ENCODE data around the gene TASOR2.

The TASOR2 gene

DNA sequence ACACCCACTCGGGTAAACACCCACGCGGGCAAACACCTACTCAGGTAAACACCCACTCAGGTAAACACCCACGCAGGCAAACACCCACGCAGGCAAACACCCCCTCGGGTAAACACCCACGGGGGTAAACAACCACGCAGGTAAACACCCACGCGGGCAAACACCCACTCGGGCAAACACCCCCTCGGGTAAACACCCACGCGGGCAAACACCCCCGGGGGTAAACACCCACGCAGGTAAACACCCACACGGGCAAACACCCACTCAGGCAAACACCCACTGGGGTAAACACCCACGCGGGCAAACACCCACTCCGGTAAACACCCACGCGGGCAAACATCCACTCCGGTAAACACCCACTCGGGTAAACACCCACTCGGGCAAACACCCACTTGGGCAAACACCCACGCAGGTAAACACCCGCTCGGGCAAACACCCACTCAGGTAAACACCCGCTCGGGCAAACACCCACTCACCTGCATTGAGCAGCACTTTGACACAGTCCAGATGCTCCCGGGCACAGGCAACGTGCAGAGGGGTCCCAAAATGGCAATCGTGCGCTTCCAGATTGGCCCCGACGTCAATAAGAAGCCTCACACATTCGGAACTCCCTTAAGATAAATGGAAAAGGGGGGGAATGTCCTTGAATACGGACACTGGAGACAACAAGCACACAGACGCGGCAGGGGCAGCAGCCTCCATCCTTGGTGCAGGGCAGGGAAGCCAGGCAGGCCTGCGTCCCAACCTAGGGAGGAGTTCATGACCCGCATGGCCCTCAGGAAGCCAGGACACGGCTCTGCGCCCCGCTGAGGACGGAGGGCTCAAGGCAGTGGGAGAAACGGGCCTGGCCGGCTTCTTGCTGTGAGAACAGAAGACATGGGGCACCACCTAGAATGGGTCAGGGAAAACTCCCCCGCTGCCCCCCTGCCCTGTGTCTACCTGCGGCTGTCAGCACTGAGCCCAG is 35.9 kb upstream of the TASOR2 start:
- DNase-seq (ENCODE audit: low spot score in 2 of 2) (no peak), ATAC-seq (ENCODE audit: low read depth) (peak; percentile 33)
- H3K4me3 Mint-ChIP-seq: no peak overlapping the region
- peaks cover 10% of the 10 kb centered on the region for H3K27me3 Mint-ChIP-seq
- H3K9me3 Mint-ChIP-seq: no peaks in the 10 kb centered on the region
- H3K27ac Mint-ChIP-seq: no peak overlapping the region
- peaks cover 9% of the 10 kb centered on the region for H3K4me1 Mint-ChIP-seq
- peaks cover 5% of the 10 kb centered on the region for H3K36me3 Mint-ChIP-seq

DNA sequence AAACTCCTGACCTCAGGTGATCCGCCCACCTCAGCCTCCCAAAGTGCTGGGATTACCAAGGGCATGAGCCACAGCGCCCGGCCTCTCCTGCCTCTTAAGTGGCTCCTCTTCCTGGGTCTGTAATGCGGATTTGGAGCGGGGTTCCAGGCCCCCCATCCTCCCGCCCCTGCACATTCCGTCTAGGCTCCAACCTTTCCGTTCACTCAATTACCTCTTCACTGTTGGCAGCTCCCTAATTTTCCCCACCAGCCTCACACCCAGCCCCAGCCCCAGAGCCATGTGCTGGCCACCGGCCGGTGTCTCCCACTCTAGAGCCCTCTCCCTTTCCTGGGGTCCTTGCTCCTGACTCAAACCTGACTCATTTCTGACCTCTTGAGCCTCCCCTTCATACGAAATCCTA is 34.9 kb upstream of the TASOR2 start:
- DNase-seq (ENCODE audit: low spot score in 2 of 2): no peak
- no peaks in the 10 kb centered on the region for H3K9me3 Mint-ChIP-seq
- no peak overlapping the region for H3K4me3 Mint-ChIP-seq
- ATAC-seq (ENCODE audit: low read depth): no peak
- no peak overlapping the region for H3K27ac Mint-ChIP-seq
- peaks cover 11% of the 10 kb centered on the region for H3K4me1 Mint-ChIP-seq
- peaks cover 5% of the 10 kb centered on the region for H3K36me3 Mint-ChIP-seq
- H3K27me3 Mint-ChIP-seq: peaks cover 12% of the 10 kb centered on the region

DNA sequence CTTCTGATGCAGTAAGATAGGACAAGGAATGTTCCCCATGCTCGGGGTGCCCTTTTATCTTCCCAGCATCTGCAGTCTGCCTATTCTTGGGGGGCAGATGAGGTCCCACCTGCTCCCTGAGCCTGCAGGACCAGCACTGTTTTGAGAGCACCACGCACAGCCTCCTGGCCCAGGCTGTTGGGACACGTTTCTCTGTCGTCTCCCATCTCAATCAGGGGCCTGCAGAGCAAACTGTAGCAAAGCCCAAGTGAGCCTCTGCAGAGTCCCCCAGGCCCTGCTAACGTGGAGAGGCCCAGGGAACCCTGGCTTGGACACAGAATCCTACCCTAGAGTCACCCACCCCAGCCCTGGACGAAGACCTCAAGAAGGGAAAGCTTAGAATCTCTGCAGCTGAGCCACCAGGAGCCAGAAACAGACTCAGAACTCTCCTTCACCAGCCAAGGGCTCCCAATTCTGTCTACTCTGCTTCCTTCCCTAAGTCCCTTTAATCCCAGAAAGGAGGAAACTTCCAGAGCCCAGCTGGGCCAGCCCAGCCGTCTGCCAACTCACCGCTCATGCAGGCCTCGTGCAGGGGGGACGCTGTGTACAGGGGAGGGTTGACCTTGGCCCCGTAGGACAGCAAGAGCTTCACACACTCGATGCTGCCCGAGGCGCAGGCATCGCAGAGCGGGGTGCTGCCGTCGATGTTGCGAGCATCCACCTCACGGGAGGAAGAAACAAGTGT is 33.8 kb upstream of the TASOR2 start:
- Mint-ChIP-seq H3K36me3 (peaks cover 5% of the 10 kb centered on the region), H3K27ac (no peak overlapping the region), H3K9me3 (no peaks in the 10 kb centered on the region), H3K4me3 (no peak overlapping the region), H3K4me1 (peaks cover 10% of the 10 kb centered on the region), H3K27me3 (peaks cover 16% of the 10 kb centered on the region)
- ATAC-seq (ENCODE audit: low read depth) (no peak), DNase-seq (ENCODE audit: low spot score in 2 of 2) (no peak)

DNA sequence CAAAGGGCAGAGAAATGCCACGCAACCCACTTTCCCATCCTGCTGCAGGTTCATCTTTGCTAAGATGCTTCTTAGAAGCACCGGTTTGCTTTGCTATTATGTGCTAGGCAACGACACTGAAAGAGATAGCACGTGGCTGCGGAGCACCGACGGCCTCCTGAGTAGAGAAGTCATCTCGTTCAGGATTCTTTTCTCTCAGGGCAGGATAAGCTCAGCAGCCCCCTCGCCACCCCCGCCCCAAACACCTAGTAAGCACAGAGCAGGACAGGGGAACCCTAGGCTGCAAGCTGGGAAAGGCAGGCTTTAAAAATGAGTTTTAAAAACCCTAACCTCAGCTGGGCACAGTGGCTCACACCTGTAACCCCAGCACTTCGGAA is 33.3 kb upstream of the TASOR2 start:
- H3K27ac Mint-ChIP-seq: no peak overlapping the region
- ATAC-seq (ENCODE audit: low read depth) (no peak), DNase-seq (ENCODE audit: low spot score in 2 of 2) (no peak)
- H3K36me3 Mint-ChIP-seq: peaks cover 5% of the 10 kb centered on the region
- H3K4me3 Mint-ChIP-seq: no peak overlapping the region
- H3K9me3 Mint-ChIP-seq: no peaks in the 10 kb centered on the region
- H3K4me1 Mint-ChIP-seq: peaks cover 9% of the 10 kb centered on the region
- peaks cover 16% of the 10 kb centered on the region for H3K27me3 Mint-ChIP-seq

DNA sequence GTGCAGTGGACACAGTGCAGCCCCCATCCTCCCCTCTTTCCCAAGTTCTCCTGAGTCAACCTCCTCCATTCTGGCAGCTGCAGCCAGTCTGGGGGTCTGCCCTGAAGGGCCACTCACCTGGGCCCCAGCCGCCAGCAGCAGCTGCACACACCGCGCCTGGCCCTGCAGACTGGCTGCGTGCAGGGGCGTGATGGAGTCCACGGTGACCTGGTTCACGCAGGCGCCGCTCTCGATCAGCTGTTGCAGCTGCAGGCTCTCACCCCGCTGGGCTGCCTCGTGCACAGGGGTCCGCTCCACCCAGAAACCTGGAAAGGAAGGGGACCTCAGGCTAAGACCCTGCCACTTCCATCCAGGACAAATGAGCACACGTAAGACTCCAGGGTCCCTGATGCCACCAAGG is 31.9 kb upstream of the TASOR2 start:
- DNase-seq (ENCODE audit: low spot score in 2 of 2) (no peak), ATAC-seq (ENCODE audit: low read depth) (no peak)
- Mint-ChIP-seq H3K4me1 (peaks cover 17% of the 10 kb centered on the region), H3K4me3 (no peak overlapping the region), H3K27ac (no peak overlapping the region), H3K27me3 (peaks cover 23% of the 10 kb centered on the region), H3K9me3 (no peaks in the 10 kb centered on the region), H3K36me3 (peaks cover 5% of the 10 kb centered on the region)

DNA sequence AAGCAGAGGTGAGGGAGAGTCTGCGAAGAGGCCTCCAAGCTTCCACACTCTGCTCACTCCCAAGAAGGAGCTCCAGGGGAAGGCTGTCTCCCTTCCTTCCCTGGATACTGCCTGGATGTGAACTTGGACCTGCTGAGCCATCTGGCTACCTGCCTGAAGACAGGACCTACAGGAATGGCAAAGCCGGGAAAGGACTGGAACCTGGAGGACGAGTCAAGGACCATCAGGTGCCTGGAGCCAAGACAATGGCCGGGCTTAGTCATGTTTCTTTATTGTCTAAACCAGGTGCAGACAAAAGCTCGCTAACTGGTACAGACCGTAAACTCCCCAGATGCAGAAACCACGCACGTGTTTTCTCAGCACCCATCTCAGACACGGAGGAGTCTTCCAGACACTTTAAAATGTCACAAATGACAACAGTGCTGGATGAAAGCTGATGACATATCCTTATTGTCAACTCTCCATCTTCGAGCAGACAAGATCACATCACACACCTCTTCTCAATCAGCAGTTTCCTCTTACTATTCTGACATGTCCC is 30.4 kb upstream of the TASOR2 start:
- Mint-ChIP-seq H3K27me3 (peaks cover 28% of the 10 kb centered on the region), H3K4me1 (peaks cover 18% of the 10 kb centered on the region), H3K27ac (no peak overlapping the region), H3K9me3 (no peaks in the 10 kb centered on the region), H3K4me3 (no peak overlapping the region), H3K36me3 (peaks cover 5% of the 10 kb centered on the region)
- DNase-seq (ENCODE audit: low spot score in 2 of 2) (no peak), ATAC-seq (ENCODE audit: low read depth) (no peak)

DNA sequence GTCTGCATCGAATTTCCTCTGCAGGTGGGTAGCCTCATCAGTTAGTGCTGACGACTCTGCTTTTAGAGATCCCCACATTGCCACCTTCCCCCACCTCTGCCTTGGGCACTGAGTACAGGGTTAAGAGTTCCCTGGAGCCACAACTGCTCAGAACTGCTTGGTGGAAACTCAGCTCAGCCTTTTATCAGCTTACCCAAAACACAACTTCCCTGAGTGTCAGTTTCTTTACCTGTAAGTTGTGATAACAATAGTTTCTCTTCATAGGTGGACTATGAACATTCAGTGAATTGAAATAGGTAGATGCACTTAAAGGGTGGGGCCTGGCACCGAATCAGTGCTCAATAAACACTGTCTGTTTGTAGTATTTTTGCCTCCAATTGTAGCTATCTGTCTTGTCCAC is 29.5 kb upstream of the TASOR2 start:
- peaks cover 26% of the 10 kb centered on the region for H3K4me1 Mint-ChIP-seq
- H3K27me3 Mint-ChIP-seq: peaks cover 25% of the 10 kb centered on the region
- DNase-seq (ENCODE audit: low spot score in 2 of 2): no peak

DNA sequence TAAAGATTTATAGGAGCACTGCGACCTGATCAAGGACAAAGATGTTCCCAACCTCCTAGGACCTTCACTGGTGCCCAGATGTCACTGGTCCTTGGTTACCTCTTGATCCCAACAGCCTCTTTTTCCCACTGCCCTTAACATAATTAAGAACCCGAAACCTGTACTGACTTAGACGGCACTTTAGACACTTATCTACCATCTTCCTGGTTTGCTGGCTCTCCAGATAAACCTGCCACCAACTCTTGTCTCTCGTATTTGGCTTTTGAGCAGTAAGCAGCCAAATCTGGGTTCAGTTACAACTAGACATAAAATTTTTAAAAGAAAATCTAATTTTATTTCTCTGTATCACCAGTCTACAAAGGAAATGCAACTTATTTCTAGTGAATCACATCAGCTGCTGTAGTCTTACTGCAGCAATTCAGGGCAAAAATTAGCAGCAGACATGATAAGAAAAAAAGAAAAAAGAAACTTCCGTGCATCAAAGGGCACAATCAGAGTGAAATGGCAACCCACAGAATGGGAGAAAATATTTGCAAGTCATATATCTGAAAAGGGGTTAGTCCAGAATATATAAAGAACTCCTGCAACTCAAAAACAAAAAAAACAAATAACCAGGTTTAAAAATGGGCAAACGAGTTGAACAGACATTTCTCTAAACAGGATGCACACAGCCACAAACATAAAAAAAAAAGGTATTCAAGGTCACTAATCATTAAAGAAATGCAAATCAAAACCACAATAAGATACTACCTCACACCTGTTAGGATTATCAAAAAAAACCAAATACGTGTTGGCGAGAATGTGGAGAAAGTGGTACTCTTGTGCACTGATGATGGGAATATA is 27.7 kb upstream of the TASOR2 start:
- Mint-ChIP-seq H3K4me1 (peaks cover 30% of the 10 kb centered on the region), H3K27ac (no peak overlapping the region), H3K4me3 (no peak overlapping the region), H3K36me3 (no peaks in the 10 kb centered on the region), H3K27me3 (peaks cover 26% of the 10 kb centered on the region), H3K9me3 (no peaks in the 10 kb centered on the region)
- DNase-seq (ENCODE audit: low spot score in 2 of 2) (no peak), ATAC-seq (ENCODE audit: low read depth) (peak; percentile 36)

More for the DNA sequence above, 29.5 kb upstream of the TASOR2 start:
- Mint-ChIP-seq H3K9me3 (no peaks in the 10 kb centered on the region), H3K4me3 (no peak overlapping the region), H3K27ac (no peak overlapping the region), H3K36me3 (peaks cover 1% of the 10 kb centered on the region)
- ATAC-seq (ENCODE audit: low read depth): peak; percentile 30

DNA sequence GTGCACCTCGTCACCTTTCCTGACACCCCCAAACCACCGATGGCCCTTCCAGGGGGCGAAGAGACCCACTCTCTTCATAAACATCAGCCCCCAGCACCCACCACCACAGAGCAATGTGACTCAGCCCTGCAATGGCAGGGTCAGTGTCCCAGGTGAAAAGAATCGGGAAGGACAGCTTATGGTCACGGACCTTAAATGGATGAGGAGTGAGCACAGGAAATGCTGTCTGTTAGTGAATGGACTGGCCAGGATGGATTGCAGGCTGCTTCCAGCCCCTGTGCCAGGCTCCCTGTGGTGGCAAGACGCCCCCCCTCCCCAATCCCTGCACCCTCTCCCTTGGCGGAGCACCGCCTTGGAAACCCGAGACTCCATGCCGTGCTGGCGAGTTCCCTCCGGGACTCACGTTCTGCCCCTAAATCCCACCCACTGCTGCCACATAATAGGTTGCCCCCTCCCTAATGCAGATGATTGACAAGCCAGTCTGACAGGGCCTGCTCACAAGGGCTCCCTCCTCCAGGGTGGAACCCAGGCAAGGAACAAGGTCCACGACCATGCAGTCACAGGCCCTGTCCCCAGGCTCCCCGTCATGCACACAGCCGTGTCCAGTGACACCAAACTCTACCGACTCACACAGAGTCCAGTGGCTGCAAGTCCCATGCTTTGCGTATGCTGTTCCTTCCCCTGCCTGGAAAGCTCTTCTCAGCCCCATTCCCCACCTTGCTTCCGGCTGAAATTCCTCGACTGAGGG is 25.6 kb upstream of the TASOR2 start:
- no peak overlapping the region for H3K4me3 Mint-ChIP-seq
- no peak overlapping the region for H3K27ac Mint-ChIP-seq
- H3K27me3 Mint-ChIP-seq: peaks cover 25% of the 10 kb centered on the region
- no peak for ATAC-seq (ENCODE audit: low read depth)
- peaks cover 37% of the 10 kb centered on the region for H3K4me1 Mint-ChIP-seq
- H3K36me3 Mint-ChIP-seq: no peaks in the 10 kb centered on the region
- H3K9me3 Mint-ChIP-seq: no peaks in the 10 kb centered on the region
- DNase-seq (ENCODE audit: low spot score in 2 of 2): no peak

DNA sequence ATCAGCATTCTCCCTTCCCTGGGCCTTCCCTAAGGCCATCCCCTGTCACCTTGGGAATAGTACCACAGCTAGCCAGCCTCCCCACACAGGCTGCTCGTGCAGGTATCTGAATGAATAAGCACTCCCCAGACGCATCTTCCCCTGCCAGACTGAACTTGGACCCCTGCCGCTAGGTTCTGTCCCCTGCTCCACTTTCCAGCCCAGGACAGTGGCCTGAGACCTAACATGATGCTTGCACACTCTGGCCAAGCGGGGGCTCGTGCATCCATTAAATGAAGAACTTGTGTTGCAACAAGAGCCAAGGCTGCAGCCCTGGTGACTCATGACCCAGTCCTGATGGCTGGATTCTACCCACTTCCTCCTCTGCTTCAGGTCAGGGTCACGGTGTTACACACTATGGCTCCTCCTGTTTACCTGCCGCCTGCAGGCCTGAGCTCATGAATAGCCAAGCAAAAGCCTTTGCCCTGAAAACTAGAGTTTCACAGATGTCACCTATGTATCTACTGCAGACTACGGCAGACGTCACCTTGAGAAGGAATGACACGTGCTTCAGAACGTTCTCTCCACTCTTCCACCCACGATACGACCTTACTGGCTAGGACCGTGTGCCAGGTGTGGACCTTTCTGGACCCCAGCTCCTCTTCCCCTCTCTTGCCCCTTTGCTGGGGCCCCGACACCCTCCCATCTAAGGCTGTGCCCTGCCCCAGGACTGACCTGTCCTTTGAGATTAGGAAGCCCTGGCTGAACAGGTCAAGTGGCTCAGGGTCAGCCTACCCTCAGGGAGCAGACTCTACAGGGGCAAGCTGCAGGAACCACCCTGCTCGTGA is 24.7 kb upstream of the TASOR2 start:
- H3K27me3 Mint-ChIP-seq: peaks cover 26% of the 10 kb centered on the region
- H3K27ac Mint-ChIP-seq: peak overlapping the region; percentile 38
- H3K36me3 Mint-ChIP-seq: no peaks in the 10 kb centered on the region
- H3K4me3 Mint-ChIP-seq: no peak overlapping the region
- no peaks in the 10 kb centered on the region for H3K9me3 Mint-ChIP-seq
- ATAC-seq (ENCODE audit: low read depth) (peak; percentile 85), DNase-seq (ENCODE audit: low spot score in 2 of 2) (no peak)
- H3K4me1 Mint-ChIP-seq: peaks cover 34% of the 10 kb centered on the region

DNA sequence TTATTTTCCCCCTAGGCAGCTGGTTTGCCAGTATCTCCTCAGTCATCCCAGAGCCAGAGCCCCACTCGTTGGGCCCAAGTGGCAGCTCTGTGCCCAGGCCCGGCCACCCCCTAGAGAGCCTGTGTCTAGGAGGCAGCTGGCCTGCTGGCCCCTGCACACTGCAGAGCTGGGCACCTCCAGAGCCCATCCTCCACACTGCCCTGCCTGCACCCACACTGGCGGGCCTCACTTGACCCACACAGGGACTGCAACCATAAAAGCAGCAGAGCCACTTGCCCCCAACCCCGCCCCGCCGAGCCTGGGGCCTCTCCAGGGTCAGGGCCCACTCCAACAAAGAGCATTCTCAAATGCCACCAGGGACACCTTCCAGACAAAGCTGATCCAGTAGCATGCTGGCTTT is 23.6 kb upstream of the TASOR2 start:
- no peak for DNase-seq (ENCODE audit: low spot score in 2 of 2)
- Mint-ChIP-seq H3K4me3 (no peak overlapping the region), H3K9me3 (no peaks in the 10 kb centered on the region), H3K27me3 (peaks cover 22% of the 10 kb centered on the region), H3K36me3 (no peaks in the 10 kb centered on the region), H3K27ac (no peak overlapping the region), H3K4me1 (peaks cover 32% of the 10 kb centered on the region)
- ATAC-seq (ENCODE audit: low read depth): no peak

DNA sequence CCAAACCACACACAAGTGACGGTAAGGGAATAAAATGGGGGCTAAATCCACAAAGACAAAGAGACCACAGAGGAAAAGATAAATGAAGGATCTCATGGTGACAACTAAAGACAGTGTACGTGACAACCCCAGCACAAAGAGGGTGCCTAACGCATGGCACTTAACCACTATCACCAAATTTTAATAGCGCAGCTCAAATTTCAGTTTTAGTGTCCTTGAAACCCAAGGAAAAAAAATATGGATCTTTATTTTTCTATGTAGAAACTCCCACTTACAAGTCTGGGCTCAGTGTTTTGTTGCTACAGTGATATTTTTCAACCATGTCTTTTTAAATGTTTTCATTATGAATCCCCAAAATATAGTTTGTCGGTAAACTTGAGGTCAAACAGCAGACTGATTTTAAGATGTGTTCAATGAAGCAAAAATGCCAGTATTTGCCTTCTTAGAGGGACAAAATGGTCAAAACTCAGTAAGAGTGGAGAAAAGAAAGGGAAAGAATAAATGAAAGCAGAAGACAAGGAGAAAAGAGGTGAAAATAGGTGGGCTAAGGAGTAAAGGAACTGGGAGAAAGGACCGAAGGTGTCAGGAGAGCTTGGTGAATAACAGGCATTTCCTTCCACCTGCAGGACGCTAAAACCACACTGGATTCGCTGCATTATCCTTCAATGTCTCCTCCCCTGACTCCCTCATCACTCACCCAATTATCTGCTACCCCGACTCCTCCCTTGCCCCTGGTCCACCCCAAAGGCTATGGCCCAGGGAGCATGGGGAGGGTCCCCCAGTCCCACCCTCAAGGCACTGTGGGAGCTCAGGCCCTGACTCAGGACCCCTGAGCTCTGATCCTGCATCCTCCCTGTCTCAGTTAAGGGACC is 21.7 kb upstream of the TASOR2 start:
- H3K27ac Mint-ChIP-seq: no peak overlapping the region
- peaks cover 15% of the 10 kb centered on the region for H3K27me3 Mint-ChIP-seq
- H3K4me1 Mint-ChIP-seq: peaks cover 28% of the 10 kb centered on the region
- no peak for ATAC-seq (ENCODE audit: low read depth)
- no peaks in the 10 kb centered on the region for H3K36me3 Mint-ChIP-seq
- H3K4me3 Mint-ChIP-seq: no peak overlapping the region
- no peak for DNase-seq (ENCODE audit: low spot score in 2 of 2)
- H3K9me3 Mint-ChIP-seq: no peaks in the 10 kb centered on the region

All from memory B cell (primary cell).